Body of pancreas (tissue), 4 donors: Measurements from ENCODE around the gene RNF149. TPM values are rescaled to one million over a fixed set of nuclear protein-coding genes. Genes with fewer than 3 reads are reported as not detected.

Source experiments
- ATAC-seq: fragments of 150-250 bp; one replicate; pipeline ENCODE4 v1.9.1; 2016
- DNase-seq, 4 donors: peaks; one replicate each; pipeline ENCODE4 v3.0.0-alpha.2; 2019
- H3K27ac ChIP-seq, 4 donors: fragments of 200-600 bp; sonication (generic); 1 replicate in 3 of 4; 2 replicates in 1 of 4; pipeline versions ENCODE4 v1.5.1 to v1.6.1; 2016 to 2019; ENCODE audit warnings: mild to moderate bottlenecking in 1 of 4, mixed read lengths in 1 of 4, moderate library complexity in 1 of 4
- H3K27me3 ChIP-seq, 2 donors: fragments of 200-600 bp; sonication (generic); one replicate each; pipeline ENCODE4 v1.6.0; 2016; ENCODE audit warnings: mild to moderate bottlenecking in 1 of 2
- H3K36me3 ChIP-seq, 2 donors: fragments of 200-600 bp; sonication (generic); replicated peaks in 1 of 2; 2 replicates each; pipeline ENCODE4 v1.5.1; 2016; ENCODE audit warnings: low read depth in 2 of 2; ENCODE audit not compliant: insufficient read depth in 1 of 2
- H3K4me1 ChIP-seq: fragments of 200-600 bp; sonication (generic); one replicate; pipeline ENCODE4 v1.6.0; 2016
- H3K4me3 ChIP-seq, 2 donors: fragments of 200-600 bp; sonication (generic); 1 replicate in 1 of 2; 2 replicates in 1 of 2; pipeline ENCODE4 v1.5.1; 2016 to 2019
- H3K9me3 ChIP-seq, 3 donors: fragments of 200-600 bp; sonication (generic); 1 replicate in 2 of 3; 2 replicates in 1 of 3; pipeline ENCODE4 v1.5.1; 2016
- POLR2A ChIP-seq, 3 donors: fragments of 450-650 bp; IDR thresholded peaks; one replicate each; pipeline ENCODE4 v1.6.1; 2016; ENCODE audit warnings: antibody characterized with exemption in 3 of 3, mild to moderate bottlenecking in 2 of 3
- WGBS, 2 donors: methylation state at CpG; one replicate each; pipeline ENCODE4 v1.1.5; 2017; 5-methylcytosine and 5-hydroxymethylcytosine counted together
- intact Hi-C: fragments of 100-400 bp; cut with DNase I; formaldehyde crosslinking; loops from one replicate; pipeline ENCODE4 v1.15.1; 2023
- total RNA-seq, 2 donors: library from RNA; depleted of rRNA; stranded (reverse); fragments of >200 nt; gene quantifications; one replicate each; pipeline ENCODE4 v1.1.0, GENCODE V29; 2016
- TF ChIP-seq, protein P1 (sequence below), 7 experiments: fragments of 450-650 bp in 4 of 7; fragments of 200-600 bp in 3 of 7; sonication (generic) in 3 of 7; IDR thresholded peaks; one replicate each; pipeline ENCODE4 v1.5.1; 2016 to 2019; ENCODE audit warnings: antibody characterized with exemption in 7 of 7

RNF149 gene
- total RNA-seq, 2 donors from 2014 or later, result 38.6 to 47.7 TPM

DNA sequence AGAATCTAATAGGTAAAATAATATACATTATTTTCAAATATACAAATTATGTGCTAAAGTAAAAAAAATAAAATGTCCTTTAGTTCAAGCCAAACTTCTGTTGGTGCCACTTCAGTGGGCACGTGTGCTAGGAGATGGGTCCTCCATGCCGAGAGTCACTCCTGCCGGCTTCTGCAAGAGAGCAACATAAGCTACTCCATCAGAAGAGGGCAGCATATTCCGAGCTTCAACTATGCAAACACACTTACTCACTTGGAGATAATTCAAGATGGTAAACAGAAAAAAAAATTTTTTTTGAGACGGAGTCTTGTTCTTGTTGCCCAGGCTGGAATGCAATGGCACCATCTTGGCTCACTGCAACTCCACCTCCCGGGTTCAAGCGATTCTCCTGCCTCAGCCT, 31.4 kb downstream of the RNF149 start:
- no peak overlapping the region for H3K4me3 ChIP-seq
- peaks cover 14% of the 10 kb centered on the region for H3K4me1 ChIP-seq
- ATAC-seq (peak; percentile 67), DNase-seq (peak in 3 of 4 donors; percentile 51 to 64 (median 58))
- 41 to 52% methylated on average over 7 of the region's 7 CpGs for WGBS, 2 donors
- TF ChIP-seq, protein P1, sequence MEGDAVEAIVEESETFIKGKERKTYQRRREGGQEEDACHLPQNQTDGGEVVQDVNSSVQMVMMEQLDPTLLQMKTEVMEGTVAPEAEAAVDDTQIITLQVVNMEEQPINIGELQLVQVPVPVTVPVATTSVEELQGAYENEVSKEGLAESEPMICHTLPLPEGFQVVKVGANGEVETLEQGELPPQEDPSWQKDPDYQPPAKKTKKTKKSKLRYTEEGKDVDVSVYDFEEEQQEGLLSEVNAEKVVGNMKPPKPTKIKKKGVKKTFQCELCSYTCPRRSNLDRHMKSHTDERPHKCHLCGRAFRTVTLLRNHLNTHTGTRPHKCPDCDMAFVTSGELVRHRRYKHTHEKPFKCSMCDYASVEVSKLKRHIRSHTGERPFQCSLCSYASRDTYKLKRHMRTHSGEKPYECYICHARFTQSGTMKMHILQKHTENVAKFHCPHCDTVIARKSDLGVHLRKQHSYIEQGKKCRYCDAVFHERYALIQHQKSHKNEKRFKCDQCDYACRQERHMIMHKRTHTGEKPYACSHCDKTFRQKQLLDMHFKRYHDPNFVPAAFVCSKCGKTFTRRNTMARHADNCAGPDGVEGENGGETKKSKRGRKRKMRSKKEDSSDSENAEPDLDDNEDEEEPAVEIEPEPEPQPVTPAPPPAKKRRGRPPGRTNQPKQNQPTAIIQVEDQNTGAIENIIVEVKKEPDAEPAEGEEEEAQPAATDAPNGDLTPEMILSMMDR (IDR thresholded peaks at IDR 0.05), result peak in 5 of 7 experiments; percentile 24 to 54 (median 41)
- TF ChIP-seq POLR2A (IDR thresholded peaks at IDR 0.05), result no peak
- no peaks in the 10 kb centered on the region for H3K9me3 ChIP-seq
- H3K36me3 ChIP-seq, result peaks cover 0 to 4% of the 10 kb centered on the region in 2 donors
- H3K27ac ChIP-seq, result no peak overlapping the region
- H3K27me3 ChIP-seq, result no peaks in the 10 kb centered on the region
- intact Hi-C loops, result no loop called here

DNA sequence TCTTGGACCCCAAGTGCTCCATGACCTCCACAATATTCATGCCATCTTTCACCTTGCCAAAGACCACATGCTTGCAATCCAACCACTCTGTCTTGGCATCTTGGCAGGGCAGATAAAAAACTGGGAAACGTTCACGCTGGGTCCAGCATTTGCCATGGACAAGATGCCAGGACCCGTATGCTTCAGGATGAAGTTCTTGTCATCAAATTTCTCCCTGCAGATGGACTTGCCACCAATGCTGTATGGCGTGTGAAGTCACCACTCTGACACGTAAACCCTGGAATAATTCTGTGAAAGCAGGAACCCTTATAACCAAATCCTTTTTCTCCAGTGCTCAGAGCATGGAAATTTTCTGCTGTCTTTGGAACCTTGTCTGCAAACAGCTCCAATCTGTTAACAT, 34.4 kb downstream of the RNF149 start:
- intact Hi-C loops, result no loop called here
- no peak for DNase-seq
- 74 to 82% methylated on average over 5 of the region's 5 CpGs for WGBS, 2 donors
- H3K4me1 ChIP-seq, result peaks cover 19% of the 10 kb centered on the region
- H3K4me3 ChIP-seq, result no peak overlapping the region
- no peak for TF ChIP-seq POLR2A (IDR thresholded peaks at IDR 0.05)
- TF ChIP-seq, protein P1 (IDR thresholded peaks at IDR 0.05), result no peak
- peaks cover 0 to 12% of the 10 kb centered on the region in 2 donors for H3K36me3 ChIP-seq
- H3K27ac ChIP-seq, result no peak overlapping the region
- no peaks in the 10 kb centered on the region for H3K9me3 ChIP-seq
- ATAC-seq, result no peak
- no peaks in the 10 kb centered on the region for H3K27me3 ChIP-seq

DNA sequence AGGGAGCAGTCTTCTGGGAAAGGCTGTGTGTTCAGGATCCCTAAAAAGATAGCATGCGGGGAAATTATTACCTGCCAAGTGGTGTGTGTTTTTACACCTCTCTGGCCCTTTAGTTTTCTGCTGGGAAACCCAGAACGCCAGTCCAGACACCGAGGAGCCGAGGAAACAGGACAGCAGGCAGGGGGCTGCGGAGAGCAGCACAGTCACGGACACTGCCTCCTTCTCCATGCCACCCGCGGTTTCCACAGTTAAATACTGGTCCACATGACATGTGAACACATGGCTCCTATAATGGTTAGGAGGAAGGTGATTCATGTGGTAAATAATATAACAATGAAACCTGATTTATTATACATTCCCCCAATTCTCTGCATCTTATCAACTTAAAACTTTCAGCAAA, 35.4 kb downstream of the RNF149 start:
- Histone ChIP-seq H3K4me3 (no peak overlapping the region), H3K27ac (peak overlapping the region in 1 of 4 donors; percentile 56), H3K27me3 (no peaks in the 10 kb centered on the region), H3K36me3 (peaks cover 0 to 11% of the 10 kb centered on the region in 2 donors), H3K9me3 (no peaks in the 10 kb centered on the region), H3K4me1 (peaks cover 22% of the 10 kb centered on the region)
- DNase-seq (no peak), ATAC-seq (no peak)
- 80 to 82% methylated on average over 8 of the region's 8 CpGs for WGBS, 2 donors
- intact Hi-C loops, result no loop called here
- TF ChIP-seq, protein P1 (IDR thresholded peaks at IDR 0.05), result no peak
- TF ChIP-seq POLR2A (IDR thresholded peaks at IDR 0.05), result no peak

- WGBS, 2 donors, result 19% methylated on average over 3 of the region's 3 CpGs
- no peak for DNase-seq
- Histone ChIP-seq H3K9me3 (no peaks in the 10 kb centered on the region), H3K4me1 (peaks cover 27% of the 10 kb centered on the region), H3K4me3 (no peak overlapping the region), H3K27ac (peak overlapping the region in 1 of 4 donors; percentile 56), H3K27me3 (no peaks in the 10 kb centered on the region), H3K36me3 (peaks cover 0 to 11% of the 10 kb centered on the region in 2 donors)
- intact Hi-C loops, result no loop called here
- peak; percentile 33 for ATAC-seq
- TF ChIP-seq, protein P1 (IDR thresholded peaks at IDR 0.05), result no peak
- no peak for TF ChIP-seq POLR2A (IDR thresholded peaks at IDR 0.05)
Observed at GRCh38 chr2:101272045-101272784, 36.3 kb downstream of the RNF149 start.
